Sigmoid colon (tissue), 3 donors: Measurements from ENCODE around the gene MTTP.

Experiments
- CTCF ChIP-seq, 4 experiments: fragments of 450-650 bp in 3 of 4; fragments of 200-600 bp in 1 of 4; IDR thresholded peaks; one replicate each; pipeline ENCODE4 v1.5.1; 2016 to 2019; ENCODE audit warnings: antibody characterized with exemption in 4 of 4, mild to moderate bottlenecking in 3 of 4, moderate library complexity in 2 of 4
- POLR2A ChIP-seq, 2 donors: fragments of 450-650 bp; IDR thresholded peaks; one replicate each; pipeline ENCODE4 v1.6.1; 2016; ENCODE audit warnings: antibody characterized with exemption in 2 of 2, mild to moderate bottlenecking in 2 of 2, moderate library complexity in 2 of 2

GRCh38 chr4:99630857-99631360 is 56.3 kb downstream of the MTTP start:
- TF ChIP-seq CTCF (IDR thresholded peaks at IDR 0.05) (no peak), POLR2A (IDR thresholded peaks at IDR 0.05) (no peak)
